NCI-H2029 (cell line): ENCODE results near the gene RAD23B.

Source experiments
- DNase-seq: peaks from one replicate; lab custom pipeline; 2025; lab: John Stamatoyannopoulos, UW

Gene RAD23B

GRCh38 chr9:107378006-107378405, 94.9 kb downstream of the RAD23B start:
- DNase-seq, result no peak
